ENCODE measurements around the gene ARMC9.

Gene ARMC9

DNA sequence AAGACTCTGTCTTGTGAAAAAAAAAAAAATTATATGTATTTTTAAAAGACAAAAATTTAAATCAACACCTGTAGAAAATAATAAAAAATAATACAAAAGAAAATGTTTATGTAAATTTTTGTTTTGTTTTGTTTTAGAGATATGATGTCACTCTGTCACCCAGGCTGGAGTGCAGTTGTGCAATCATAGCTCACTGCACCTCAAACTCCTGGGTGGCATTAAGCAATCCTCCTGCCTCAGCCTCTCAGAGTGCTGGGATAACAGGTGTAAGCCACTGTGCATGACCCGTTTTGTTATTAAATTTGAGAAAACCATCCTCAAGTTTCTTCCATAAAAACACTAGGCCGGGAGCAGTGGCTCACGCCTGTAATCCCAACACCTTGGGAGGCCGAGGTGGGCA lies 140.9 kb downstream of the ARMC9 start:
- TF ChIP-seq, protein P1, sequence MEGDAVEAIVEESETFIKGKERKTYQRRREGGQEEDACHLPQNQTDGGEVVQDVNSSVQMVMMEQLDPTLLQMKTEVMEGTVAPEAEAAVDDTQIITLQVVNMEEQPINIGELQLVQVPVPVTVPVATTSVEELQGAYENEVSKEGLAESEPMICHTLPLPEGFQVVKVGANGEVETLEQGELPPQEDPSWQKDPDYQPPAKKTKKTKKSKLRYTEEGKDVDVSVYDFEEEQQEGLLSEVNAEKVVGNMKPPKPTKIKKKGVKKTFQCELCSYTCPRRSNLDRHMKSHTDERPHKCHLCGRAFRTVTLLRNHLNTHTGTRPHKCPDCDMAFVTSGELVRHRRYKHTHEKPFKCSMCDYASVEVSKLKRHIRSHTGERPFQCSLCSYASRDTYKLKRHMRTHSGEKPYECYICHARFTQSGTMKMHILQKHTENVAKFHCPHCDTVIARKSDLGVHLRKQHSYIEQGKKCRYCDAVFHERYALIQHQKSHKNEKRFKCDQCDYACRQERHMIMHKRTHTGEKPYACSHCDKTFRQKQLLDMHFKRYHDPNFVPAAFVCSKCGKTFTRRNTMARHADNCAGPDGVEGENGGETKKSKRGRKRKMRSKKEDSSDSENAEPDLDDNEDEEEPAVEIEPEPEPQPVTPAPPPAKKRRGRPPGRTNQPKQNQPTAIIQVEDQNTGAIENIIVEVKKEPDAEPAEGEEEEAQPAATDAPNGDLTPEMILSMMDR (IDR thresholded peaks at IDR 0.05) = no peak

DNA sequence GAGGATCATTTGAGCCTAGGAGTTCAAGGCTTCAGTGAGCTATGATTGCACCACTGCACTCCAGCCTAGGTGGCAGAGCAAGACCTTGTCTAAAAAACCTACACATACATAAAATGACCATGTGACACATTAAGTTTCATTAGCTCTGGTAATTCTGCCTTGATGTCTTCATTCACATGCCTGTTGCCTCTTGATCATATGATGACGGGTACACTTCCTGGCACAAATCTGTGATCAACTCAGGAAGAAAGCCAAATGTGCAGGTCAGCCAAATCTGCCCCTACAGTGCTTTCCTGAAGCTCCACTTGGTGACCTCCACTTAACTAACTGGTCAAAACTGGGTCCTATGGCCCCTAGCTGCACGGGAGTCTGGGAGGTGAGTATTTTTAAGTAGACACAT lies 142.7 kb downstream of the ARMC9 start:
- TF ChIP-seq, protein P1 (IDR thresholded peaks at IDR 0.05) = no peak

DNA sequence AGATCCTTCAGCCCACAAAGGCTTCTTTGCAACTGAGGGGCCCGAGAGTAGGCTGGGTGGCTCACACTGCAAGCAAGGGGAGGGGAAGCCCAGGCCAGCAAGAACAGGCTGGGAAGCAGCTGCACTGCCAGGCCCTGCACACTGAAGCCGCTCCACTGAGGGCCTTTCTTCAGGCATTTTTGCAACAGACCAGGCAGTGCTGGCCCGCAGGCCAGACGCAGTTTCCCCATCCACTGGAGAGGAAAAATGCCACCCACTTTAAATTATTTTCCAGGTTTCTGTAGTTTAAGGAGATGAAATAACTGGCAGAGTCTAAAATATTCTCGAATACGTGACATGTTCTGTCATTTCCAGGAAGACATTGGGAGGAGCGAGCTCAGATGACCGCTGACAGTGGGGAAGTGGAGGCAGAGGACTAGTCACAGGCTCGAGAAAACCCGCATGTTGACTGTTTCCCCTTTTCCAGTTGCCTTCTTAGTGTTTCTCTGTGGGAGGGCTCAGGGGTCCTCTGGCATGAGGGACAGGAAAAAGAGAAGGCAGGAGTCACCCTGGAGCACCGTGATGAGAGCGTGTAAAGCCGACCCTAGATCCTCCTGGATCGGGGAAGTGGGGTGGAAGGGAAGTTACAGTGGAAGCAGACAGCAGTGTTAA lies 143.8 kb downstream of the ARMC9 start:
- TF ChIP-seq, protein P1 (IDR thresholded peaks at IDR 0.05) = no peak

DNA sequence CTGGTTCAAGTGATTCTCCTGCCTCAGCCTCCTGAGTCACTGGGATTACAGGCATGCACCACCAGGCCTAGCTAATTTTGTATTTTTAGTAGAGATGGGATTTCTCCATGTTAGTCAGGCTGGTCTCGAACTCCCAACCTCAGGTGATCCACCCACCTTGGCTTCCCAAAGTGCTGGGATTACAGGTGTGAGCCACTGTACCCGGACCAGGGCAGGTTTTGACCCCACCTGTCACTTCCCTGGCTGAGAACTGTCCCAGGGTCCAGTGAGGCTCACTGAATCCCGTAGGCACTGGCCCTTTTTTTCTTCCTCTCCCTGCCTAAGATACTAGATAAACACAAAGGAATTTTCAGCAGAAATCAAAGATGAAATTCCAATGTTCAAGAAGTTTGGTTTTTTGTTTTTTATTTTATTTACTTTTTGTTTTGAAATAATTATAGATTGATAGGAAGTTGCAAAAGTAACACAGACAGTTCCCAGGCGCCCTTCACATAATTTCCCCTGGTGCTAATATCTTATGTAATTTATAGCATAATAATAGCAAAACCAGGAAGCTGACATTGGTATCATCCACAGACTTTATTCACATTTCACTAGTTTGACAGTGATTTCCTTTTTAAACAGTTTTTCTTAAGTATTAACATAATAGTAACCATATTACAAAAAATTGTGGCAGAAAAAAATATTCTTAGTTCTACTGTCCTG lies 144.7 kb downstream of the ARMC9 start:
- TF ChIP-seq, protein P1 (IDR thresholded peaks at IDR 0.05) = no peak

DNA sequence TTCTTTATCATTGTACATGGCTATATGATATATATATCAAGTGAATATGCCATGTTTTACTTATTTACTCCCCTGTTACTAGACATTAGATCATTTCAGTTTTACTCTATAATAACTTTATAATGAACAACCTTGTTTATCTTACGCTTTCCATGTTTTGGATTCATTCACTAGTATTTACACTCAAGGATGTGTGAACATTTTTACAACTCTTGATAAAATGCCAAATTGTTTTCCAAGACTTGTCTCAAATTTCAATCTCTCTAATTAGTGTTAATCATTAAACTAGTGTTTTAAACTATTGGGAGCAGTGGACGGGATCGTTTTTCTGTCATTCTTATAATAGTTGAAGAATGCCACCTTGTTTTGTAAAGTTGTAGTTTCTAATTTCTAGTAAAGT lies 145.6 kb downstream of the ARMC9 start:
- TF ChIP-seq, protein P1 (IDR thresholded peaks at IDR 0.05) = no peak

DNA sequence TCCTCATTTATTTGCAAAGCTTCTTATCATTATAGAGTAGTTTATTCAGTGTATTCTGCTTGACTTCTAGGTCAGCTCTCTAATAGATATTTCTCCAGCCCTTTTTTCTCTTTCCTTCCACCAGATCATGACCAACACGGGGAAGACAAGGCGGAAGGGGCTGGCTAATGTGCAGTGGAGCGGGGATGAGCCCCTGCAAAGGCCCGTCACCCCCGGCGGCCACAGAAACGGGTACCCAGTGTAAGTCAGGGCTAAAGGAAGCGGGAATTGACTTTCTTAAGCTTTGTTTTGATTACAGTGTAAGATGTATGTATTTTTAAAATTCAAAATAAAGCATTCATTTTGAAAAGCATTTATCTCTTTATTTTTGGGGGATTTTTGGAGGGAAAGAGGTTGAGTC lies 146.4 kb downstream of the ARMC9 start:
- TF ChIP-seq, protein P1 (IDR thresholded peaks at IDR 0.05) = no peak

DNA sequence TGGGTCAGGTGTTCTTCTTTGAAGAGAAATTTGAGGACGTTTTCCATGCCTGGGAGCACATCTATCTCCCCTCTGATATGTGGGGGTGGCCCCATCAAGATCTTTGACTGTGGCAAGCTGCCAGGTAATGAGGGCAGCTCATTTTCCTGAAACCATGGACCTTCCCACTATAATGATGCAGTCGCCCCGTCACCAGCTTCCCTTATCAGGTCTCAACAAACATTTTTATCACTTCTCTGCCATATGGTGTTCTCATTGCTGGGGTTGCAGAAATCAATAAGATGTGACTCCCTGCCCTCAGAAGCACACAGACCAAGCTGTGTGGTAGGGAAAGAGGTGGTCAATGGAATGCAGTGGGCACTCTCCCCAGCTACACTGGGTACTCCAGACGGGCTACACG lies 148.7 kb downstream of the ARMC9 start:
- TF ChIP-seq, protein P1 (IDR thresholded peaks at IDR 0.05) = no peak
